ENCODE results near the gene SKAP2. TPM values are rescaled to one million over a fixed set of nuclear protein-coding genes. Genes with fewer than 3 reads are reported as not detected.

SKAP2 gene
- polyA plus RNA-seq, 1 donor from 2014 or later, result 3.6 TPM

- TF ChIP-seq REST (IDR thresholded peaks at IDR 0.05; ENCODE audit: borderline replicate concordance) (no peak), MXI1 (conservative IDR thresholded peaks at IDR 0.05; ENCODE audit: poor library complexity, severe bottlenecking) (no peak), EZH2 (IDR thresholded peaks at IDR 0.05; ENCODE audit: borderline replicate concordance, insufficient read depth, low read length, poor library complexity, severe bottlenecking) (no peak), POLR2AphosphoS5 (IDR thresholded peaks at IDR 0.05) (peak; percentile 71), EP300 (conservative IDR thresholded peaks at IDR 0.05; ENCODE audit: poor library complexity, severe bottlenecking) (peak; percentile 72), RAD21 (conservative IDR thresholded peaks at IDR 0.05) (peak; percentile 16), TAF1 (IDR thresholded peaks at IDR 0.05; ENCODE audit: low read depth) (no peak)
- peak overlapping the region; percentile 38 for H3K9ac ChIP-seq (ENCODE audit: low read length)
- no peaks in the 10 kb centered on the region for H3K79me2 ChIP-seq (replicated peaks; ENCODE audit: insufficient read depth, low read length)
- H2AFZ ChIP-seq (ENCODE audit: low read depth, low read length), result no peak overlapping the region
- H3F3A ChIP-seq (ENCODE audit: insufficient read depth, low read length, poor library complexity, severe bottlenecking), result peaks cover 10% of the 10 kb centered on the region
- H3K9me2 ChIP-seq (ENCODE audit: insufficient read depth, low read length), result no peaks in the 10 kb centered on the region
- H3K27ac ChIP-seq (ENCODE audit: low read length), result peak overlapping the region; percentile 99
- H3K4me2 ChIP-seq (ENCODE audit: low read length), result no peak overlapping the region
- no peaks in the 10 kb centered on the region for H3K27me3 ChIP-seq (ENCODE audit: insufficient read depth, low read depth, low read length)
- H3K36me3 ChIP-seq (ENCODE audit: insufficient read depth, low read length), result no peaks in the 10 kb centered on the region
- no peaks in the 10 kb centered on the region for H3K9me3 ChIP-seq (ENCODE audit: low read length)
- no peaks in the 10 kb centered on the region for H4K20me1 ChIP-seq (ENCODE audit: insufficient read depth)
- peak overlapping the region; percentile 6 for H3K4me3 ChIP-seq (ENCODE audit: low read length)
Observed at GRCh38 chr7:26653430-26654399, 210.7 kb downstream of the SKAP2 start.

GRCh38 chr7:26652401-26653100 lies 211.8 kb downstream of the SKAP2 start:
- Histone ChIP-seq H3K9me3 (ENCODE audit: low read length) (no peaks in the 10 kb centered on the region), H3K4me3 (ENCODE audit: low read length) (peak overlapping the region; percentile 6), H4K20me1 (ENCODE audit: insufficient read depth) (no peaks in the 10 kb centered on the region), H3K27ac (ENCODE audit: low read length) (peak overlapping the region; percentile 99), H2AFZ (ENCODE audit: low read depth, low read length) (no peak overlapping the region), H3K79me2 (replicated peaks; ENCODE audit: insufficient read depth, low read length) (no peaks in the 10 kb centered on the region), H3K9ac (ENCODE audit: low read length) (peak overlapping the region; percentile 38), H3F3A (ENCODE audit: insufficient read depth, low read length, poor library complexity, severe bottlenecking) (peaks cover 6% of the 10 kb centered on the region), H3K36me3 (ENCODE audit: insufficient read depth, low read length) (no peaks in the 10 kb centered on the region), H3K27me3 (ENCODE audit: insufficient read depth, low read depth, low read length) (no peaks in the 10 kb centered on the region), H3K9me2 (ENCODE audit: insufficient read depth, low read length) (no peaks in the 10 kb centered on the region), H3K4me2 (ENCODE audit: low read length) (no peak overlapping the region)
- TF ChIP-seq POLR2AphosphoS5 (IDR thresholded peaks at IDR 0.05) (no peak), MXI1 (conservative IDR thresholded peaks at IDR 0.05; ENCODE audit: poor library complexity, severe bottlenecking) (no peak), RAD21 (conservative IDR thresholded peaks at IDR 0.05) (no peak), EZH2 (IDR thresholded peaks at IDR 0.05; ENCODE audit: borderline replicate concordance, insufficient read depth, low read length, poor library complexity, severe bottlenecking) (no peak), SMC3 (conservative IDR thresholded peaks at IDR 0.05; ENCODE audit: poor library complexity) (no peak), REST (IDR thresholded peaks at IDR 0.05; ENCODE audit: borderline replicate concordance) (no peak), EP300 (conservative IDR thresholded peaks at IDR 0.05; ENCODE audit: poor library complexity, severe bottlenecking) (no peak), TAF1 (IDR thresholded peaks at IDR 0.05; ENCODE audit: low read depth) (no peak), CTCF (IDR thresholded peaks at IDR 0.05; ENCODE audit: poor library complexity, severe bottlenecking) (no peak)
